Epithelial cell of esophagus (primary cell): ENCODE data around the gene SLAMF8.

ENCODE experiments used
- DNase-seq: peaks from one replicate; pipeline ENCODE4 v3.0.0; 2010; ENCODE audit warnings: low read depth
- H3K4me3 ChIP-seq: 2 replicates; pipeline ENCODE4 v1.5.1; 2011; ENCODE audit warnings: mild to moderate bottlenecking, low read length, control low read depth
- TF ChIP-seq, protein P1 (sequence below): IDR thresholded peaks from 2 replicates; pipeline ENCODE4 v1.5.1; 2011; ENCODE audit warnings: low read depth, mild to moderate bottlenecking, low read length, control low read depth, inconsistent platforms; ENCODE audit not compliant: insufficient read depth; ENCODE audit errors: missing control alignments

Gene SLAMF8

DNA sequence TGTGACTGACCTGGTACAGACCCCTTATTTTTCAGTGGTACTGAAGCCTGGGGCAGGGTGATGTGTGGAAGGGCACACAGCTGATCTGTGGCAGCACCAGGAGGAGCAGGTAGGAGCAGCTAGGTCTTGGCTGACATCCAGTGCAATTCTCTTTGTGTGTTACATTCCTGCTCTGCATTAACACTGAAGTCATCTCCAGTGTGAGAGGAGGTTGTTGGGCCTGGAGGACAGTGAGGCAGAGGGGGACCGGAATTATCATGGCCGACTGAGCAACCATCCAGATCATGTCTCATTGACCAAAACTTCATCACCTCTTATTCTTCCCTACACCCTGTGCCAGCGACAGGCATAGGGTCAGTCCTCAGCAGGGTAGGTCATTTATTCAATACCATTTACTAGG is 1.5 kb downstream of the SLAMF8 start:
- no peak overlapping the region for H3K4me3 ChIP-seq
- TF ChIP-seq, protein P1, sequence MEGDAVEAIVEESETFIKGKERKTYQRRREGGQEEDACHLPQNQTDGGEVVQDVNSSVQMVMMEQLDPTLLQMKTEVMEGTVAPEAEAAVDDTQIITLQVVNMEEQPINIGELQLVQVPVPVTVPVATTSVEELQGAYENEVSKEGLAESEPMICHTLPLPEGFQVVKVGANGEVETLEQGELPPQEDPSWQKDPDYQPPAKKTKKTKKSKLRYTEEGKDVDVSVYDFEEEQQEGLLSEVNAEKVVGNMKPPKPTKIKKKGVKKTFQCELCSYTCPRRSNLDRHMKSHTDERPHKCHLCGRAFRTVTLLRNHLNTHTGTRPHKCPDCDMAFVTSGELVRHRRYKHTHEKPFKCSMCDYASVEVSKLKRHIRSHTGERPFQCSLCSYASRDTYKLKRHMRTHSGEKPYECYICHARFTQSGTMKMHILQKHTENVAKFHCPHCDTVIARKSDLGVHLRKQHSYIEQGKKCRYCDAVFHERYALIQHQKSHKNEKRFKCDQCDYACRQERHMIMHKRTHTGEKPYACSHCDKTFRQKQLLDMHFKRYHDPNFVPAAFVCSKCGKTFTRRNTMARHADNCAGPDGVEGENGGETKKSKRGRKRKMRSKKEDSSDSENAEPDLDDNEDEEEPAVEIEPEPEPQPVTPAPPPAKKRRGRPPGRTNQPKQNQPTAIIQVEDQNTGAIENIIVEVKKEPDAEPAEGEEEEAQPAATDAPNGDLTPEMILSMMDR: no peak
- DNase-seq: peak; percentile 57

DNA sequence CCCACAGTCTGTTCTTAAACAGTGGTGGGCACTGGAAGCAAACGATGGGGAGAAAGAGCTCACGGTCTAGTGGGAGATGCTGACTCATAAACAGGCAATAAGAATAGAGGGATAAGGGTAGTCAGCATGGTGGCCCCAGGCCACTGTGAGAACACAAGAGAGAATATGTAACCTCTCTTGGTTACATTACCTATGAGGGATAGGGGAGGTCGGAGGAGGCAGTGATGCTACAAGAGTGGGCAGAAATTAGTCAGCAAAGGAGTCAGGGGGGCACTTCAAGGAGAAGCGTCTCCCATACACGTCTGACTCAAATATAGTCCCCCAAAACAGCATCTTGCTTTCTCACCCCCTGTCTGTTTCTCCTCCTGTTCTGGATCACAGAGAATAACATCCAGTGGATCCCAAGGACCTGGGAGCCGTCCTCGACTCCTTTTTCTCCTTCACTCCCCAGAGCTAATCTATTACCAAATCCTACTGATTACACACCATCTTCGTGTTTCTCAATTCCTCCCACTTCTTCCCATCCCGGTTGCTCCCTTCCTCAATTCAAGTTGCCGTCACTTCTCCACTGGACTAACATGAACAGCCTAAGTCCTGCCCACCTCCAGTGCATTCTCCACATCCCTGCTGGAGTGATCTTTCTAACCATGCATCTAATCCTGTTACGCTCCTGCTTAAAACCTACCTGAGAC is 2.1 kb downstream of the SLAMF8 start:
- TF ChIP-seq, protein P1: no peak
- DNase-seq: no peak
- no peak overlapping the region for H3K4me3 ChIP-seq

DNA sequence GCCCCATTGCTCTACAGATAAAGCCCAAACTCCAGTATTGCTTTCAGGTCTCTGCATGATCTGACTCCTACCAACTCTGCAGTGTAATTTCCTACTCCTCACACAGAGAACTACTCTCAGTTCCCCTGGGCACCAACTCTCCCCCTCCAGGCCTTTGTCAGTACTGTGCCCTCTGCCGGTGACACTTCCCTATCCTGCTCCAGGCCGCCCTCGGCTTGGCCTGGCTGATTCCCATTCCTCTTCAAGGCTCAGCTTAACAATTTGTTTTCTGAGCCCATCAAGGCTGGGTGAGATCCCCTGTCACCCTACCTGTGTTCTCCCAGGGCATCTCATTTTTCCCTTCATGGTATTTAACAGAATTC is 2.6 kb downstream of the SLAMF8 start:
- TF ChIP-seq, protein P1: peak; percentile 41
- no peak for DNase-seq
- H3K4me3 ChIP-seq: no peak overlapping the region

DNA sequence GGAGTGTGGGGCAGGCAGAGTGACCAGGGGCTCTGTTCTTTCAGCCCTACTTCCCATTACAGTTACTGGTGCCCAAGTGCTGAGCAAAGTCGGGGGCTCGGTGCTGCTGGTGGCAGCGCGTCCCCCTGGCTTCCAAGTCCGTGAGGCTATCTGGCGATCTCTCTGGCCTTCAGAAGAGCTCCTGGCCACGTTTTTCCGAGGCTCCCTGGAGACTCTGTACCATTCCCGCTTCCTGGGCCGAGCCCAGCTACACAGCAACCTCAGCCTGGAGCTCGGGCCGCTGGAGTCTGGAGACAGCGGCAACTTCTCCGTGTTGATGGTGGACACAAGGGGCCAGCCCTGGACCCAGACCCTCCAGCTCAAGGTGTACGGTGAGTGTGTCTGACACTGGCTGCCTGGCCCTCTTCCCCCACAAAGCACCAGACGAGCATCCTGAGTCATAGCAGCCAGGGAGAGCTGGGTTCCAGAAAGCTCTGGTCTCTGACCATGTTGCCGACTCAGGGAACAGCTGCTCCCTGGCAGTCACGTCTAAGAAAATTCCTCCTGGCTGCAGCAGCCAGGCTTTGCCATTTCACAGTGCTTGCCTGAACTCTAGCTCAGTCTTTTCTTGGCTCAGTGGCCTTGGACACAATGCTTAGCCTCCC is 3.3 kb downstream of the SLAMF8 start:
- TF ChIP-seq, protein P1: no peak
- H3K4me3 ChIP-seq: no peak overlapping the region
- no peak for DNase-seq

DNA sequence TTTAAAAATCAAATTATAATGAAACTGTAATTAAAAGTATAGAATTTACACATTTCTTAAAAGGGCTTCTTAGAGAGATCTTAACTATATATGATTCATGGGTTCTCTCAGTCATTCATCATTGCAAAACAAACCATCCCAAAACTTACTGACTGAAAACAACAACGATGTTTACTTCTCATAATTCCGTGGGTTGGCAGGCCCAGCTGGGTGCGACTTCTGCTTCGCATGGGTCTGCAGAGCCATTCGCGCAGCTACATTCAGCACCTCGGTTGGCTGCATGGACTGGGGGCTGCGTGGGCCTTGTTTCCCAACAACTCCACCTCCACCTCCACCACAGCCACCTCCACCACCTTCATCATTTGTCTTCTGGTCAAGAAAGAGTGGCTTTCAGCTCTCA is 4.0 kb downstream of the SLAMF8 start:
- TF ChIP-seq, protein P1: no peak
- no peak for DNase-seq
- H3K4me3 ChIP-seq: no peak overlapping the region

DNA sequence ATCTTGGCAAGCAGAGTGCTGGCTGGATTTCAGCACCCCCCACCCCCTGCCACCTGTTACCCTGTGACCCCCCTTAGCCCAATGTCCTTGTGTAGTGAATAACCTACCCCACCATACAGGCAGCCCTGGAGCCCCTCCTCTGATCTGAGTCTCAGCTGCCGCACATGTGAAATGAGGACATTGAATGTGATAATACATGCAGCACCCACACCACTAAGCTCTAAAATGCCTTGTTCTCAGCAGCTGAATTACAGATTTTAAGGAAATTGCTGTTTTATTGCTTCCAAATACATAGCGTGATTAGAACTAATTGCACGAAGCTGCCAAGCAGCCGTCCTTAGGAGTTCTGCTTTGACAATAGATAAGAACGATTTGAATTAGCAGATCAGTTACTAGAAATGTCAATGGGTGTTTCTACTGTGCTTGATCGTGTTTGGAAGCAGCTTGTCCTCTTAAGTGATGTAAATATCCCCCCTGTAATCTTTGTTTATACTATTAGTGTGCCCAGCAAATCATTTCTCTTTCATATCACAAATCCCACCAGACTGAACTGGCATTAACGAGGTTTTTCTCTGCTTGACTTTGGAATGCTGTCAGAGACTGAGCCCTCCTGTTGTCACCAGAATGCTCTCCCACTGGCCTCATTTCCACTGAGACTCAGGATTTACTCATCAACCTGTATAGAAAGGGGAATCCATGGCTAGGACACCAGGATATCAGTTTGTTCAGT is 4.9 kb downstream of the SLAMF8 start:
- no peak overlapping the region for H3K4me3 ChIP-seq
- DNase-seq: no peak
- TF ChIP-seq, protein P1: no peak

DNA sequence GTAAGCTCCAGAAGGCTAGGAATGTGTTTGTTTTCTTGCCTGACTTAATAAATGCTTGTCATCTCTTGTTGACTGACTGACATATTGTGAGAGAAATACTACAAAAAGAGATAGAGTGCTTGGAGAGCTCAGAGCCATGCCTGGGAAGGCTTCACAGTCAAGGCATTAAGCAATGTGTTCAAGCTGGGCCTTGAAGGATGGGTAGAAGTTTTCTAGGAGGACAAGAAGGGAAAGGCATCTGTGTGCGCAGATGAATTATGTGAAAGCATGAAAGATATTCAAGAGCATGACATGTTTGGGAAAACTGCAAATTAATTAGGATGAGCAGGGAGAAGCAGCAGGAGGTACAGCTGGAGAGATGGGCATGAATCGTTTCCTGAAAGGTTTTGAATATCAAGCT is 5.6 kb downstream of the SLAMF8 start:
- TF ChIP-seq, protein P1: no peak
- no peak for DNase-seq
- no peak overlapping the region for H3K4me3 ChIP-seq
